GM06990 (cell line): ENCODE measurements around the gene ADGRD2.

Experiments used
- DNase-seq: peaks from one replicate; pipeline ENCODE4 v3.0.0-alpha.2; 2011; ENCODE audit not compliant: insufficient read length; ENCODE audit errors: extremely low read depth
- H3K27me3 ChIP-seq: replicated peaks from 2 replicates; pipeline ENCODE4 v1.6.0; 2011; ENCODE audit warnings: low read length; ENCODE audit not compliant: control insufficient read depth, insufficient read depth
- H3K36me3 ChIP-seq: 2 replicates; pipeline ENCODE4 v1.5.1; 2011; ENCODE audit warnings: low read length; ENCODE audit not compliant: control insufficient read depth, insufficient read depth
- H3K4me3 ChIP-seq: replicated peaks from 2 replicates; pipeline ENCODE4 v1.5.1; 2011; ENCODE audit warnings: low read depth, mild to moderate bottlenecking, control low read depth, low read length
- TF ChIP-seq, protein P1 (sequence below): IDR thresholded peaks from 2 replicates; pipeline ENCODE4 v1.5.1; 2011; ENCODE audit warnings: low read length, control low read depth, mild to moderate bottlenecking, inconsistent platforms; ENCODE audit not compliant: insufficient read depth, poor library complexity, severe bottlenecking

The ADGRD2 gene

DNA sequence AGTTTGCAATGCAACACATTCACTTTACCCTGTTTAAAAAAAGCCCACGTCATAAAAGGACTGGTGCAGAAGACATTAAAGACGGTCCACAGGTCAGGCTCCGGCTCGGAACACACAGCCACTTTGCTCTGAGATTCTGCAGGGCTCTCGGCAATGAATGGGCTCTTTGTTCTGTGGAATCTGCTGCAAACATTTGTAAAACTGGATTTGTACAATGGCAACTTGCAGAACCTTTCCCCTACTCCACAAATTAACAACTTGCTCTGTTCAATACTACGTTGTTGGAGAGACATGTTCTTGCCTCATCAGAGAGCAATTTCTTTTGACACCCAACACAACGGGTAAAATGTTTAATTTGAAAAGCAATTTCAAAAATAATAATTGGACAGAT lies 70.0 kb downstream of the ADGRD2 start:
- Histone ChIP-seq H3K36me3 (peaks cover 2% of the 10 kb centered on the region), H3K27me3 (no peaks in the 10 kb centered on the region), H3K4me3 (no peak overlapping the region)
- TF ChIP-seq, protein P1, sequence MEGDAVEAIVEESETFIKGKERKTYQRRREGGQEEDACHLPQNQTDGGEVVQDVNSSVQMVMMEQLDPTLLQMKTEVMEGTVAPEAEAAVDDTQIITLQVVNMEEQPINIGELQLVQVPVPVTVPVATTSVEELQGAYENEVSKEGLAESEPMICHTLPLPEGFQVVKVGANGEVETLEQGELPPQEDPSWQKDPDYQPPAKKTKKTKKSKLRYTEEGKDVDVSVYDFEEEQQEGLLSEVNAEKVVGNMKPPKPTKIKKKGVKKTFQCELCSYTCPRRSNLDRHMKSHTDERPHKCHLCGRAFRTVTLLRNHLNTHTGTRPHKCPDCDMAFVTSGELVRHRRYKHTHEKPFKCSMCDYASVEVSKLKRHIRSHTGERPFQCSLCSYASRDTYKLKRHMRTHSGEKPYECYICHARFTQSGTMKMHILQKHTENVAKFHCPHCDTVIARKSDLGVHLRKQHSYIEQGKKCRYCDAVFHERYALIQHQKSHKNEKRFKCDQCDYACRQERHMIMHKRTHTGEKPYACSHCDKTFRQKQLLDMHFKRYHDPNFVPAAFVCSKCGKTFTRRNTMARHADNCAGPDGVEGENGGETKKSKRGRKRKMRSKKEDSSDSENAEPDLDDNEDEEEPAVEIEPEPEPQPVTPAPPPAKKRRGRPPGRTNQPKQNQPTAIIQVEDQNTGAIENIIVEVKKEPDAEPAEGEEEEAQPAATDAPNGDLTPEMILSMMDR: no peak
- DNase-seq: no peak

DNA sequence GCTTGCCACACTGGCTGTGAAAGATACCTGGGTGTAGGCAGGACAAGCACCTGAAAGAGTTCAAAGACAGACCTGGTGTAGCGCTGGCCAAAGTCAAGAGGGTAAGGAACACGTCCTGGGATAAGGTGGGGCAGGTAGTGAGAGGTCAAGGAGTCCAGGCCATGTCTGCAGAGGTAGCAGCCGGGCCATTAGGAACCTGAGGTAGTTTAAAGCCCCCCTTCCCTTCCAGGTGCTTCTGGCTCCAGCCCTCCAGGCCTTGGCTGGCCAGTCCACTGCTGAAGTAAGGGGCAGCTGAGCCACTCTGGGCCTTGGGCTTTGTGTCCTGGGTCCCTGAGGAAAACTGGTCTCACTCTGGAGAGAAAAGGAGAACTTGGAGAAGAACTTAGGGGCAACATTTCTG lies 70.9 kb downstream of the ADGRD2 start:
- Histone ChIP-seq H3K27me3 (no peaks in the 10 kb centered on the region), H3K36me3 (peaks cover 2% of the 10 kb centered on the region), H3K4me3 (no peak overlapping the region)
- no peak for DNase-seq
- TF ChIP-seq, protein P1: no peak

DNA sequence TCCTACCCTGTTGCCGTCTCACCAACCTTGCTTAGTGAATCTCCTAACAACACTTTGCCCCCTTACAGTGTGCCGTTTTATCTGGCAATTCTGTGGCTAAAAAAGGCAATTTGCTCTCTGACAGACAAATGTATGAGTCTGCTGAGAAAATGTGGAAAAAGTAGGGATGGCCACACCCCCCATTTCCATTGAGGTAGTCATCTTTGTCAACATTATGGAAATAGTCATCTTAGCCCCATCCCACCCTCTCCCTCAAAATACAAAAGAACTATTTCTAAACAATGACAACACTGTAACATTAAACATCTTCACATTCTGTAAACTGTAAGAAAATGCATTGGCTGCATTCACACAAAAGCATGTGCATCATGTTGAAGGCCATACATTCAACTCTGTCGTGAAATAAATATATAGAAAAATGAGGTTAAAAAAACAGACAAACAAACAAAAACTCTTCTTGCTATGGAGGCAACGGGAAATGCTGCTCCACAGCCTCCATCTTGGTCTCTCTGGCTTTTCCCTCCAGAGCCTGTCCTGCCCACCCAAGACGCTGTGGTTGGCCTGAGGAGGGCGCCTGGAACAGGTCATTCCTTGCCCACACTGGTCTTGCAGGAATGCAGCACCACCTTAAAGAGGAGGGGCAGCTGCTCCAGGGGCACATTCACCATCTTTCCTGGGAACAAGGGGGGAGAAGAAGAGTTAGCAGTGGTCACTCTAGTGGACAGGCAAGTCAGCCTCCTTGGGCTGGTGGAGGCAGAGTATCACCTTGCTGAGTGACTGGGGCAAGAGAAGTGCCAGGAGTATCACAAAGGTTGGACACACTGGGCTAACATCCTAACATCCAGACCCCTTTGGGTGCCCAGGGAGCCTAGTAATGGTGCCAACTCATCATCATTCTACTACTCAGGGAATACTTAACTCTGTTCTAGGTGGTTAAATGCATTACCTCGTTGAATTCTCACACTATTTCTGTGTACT lies 72.2 kb downstream of the ADGRD2 start:
- no peak for DNase-seq

DNA sequence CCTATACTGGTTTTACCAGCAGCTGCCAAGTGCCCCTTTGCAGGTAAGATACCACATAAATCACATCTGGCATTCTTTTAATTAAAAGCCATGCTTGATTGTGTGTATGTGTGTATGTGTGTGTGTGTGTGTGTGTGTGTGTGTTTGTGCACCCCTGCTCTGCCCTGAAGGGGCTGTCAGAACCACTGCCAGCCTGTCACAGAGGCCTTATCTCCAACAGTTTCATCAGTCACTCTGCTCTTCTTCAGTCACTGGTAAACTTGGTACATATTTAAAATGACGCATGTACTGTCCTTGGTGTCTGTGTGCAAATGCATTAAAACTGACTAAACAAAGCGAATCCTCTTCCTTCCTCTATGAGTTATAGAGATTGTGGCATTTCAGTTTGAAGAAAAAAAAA lies 75.9 kb downstream of the ADGRD2 start:
- no peak overlapping the region for H3K4me3 ChIP-seq
- TF ChIP-seq, protein P1: no peak

More for the DNA sequence above, 72.2 kb downstream of the ADGRD2 start:
- H3K27me3 ChIP-seq: no peaks in the 10 kb centered on the region
- H3K4me3 ChIP-seq: no peak overlapping the region
- H3K36me3 ChIP-seq: peaks cover 3% of the 10 kb centered on the region; the same call in 1 of the 2 replicates
- TF ChIP-seq, protein P1: no peak

DNA sequence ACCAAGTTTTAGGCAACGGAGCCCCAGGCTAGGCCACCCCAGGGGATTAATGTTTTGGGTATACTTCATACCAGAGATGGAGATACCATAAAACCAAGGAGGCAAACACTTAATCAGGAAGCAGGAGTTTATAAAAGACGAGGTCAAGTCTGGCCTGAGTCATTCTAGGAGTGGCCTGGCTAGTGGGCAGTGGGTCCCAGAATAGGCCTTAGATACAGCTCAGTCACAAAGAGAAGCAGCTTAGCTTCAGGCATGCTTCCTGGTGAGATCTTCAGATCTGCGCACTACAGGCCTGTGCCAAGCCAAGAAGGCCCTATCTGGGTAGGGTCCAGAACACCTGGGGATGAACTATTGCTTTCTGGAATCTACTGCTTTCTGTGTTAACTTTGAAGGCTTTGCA lies 77.5 kb downstream of the ADGRD2 start:
- H3K4me3 ChIP-seq: no peak overlapping the region
- TF ChIP-seq, protein P1: no peak
- H3K36me3 ChIP-seq: peaks cover 1% of the 10 kb centered on the region; the same call in 1 of the 2 replicates
- H3K27me3 ChIP-seq: no peaks in the 10 kb centered on the region
- no peak for DNase-seq

More for the DNA sequence above, 75.9 kb downstream of the ADGRD2 start:
- no peaks in the 10 kb centered on the region for H3K27me3 ChIP-seq
- no peak for DNase-seq
- H3K36me3 ChIP-seq: peaks cover 3% of the 10 kb centered on the region; the same call in 1 of the 2 replicates
